Fibroblast of skin of back (primary cell): ENCODE measurements around the gene OR2V1.
"Not testable (repeated sequence)": the region's sequence is repeated elsewhere in the genome, so short reads cannot be mapped to it uniquely, and the experiment has no call there.

Experiments
- DNase-seq: peaks from one replicate; pipeline ENCODE4 v3.0.0-alpha.2; 2013

Gene OR2V1

DNA sequence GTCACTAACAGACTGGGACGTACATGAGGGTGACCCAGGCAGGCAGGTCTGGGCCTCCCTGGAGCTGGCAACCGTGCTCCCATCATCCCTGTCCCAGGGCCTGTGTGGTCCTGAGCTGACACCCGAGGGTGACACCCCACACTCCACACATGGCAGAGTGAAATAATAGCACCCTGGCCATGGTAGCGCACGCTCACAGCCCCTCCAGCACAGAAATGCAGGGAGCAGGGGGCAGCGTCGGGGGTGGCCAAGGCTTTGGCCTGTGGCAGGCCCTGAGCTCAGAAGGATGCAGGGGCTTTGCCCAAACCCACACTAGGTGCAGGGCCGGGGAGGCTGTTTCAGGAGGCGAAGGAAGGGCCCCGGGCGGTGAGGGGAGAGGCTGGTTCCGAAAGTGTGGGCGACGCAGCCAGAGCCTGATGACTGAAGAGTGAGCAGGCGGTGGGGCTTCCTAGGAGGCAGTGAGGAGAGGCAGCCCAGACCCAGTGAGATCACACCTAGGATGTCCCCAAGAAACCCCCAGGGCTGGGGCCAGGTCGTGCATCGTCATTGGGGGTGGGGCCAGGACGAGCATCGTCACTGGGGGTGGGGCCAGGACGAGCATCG lies 29.3 kb upstream of the OR2V1 start:
- DNase-seq, result peak; percentile 50

DNA sequence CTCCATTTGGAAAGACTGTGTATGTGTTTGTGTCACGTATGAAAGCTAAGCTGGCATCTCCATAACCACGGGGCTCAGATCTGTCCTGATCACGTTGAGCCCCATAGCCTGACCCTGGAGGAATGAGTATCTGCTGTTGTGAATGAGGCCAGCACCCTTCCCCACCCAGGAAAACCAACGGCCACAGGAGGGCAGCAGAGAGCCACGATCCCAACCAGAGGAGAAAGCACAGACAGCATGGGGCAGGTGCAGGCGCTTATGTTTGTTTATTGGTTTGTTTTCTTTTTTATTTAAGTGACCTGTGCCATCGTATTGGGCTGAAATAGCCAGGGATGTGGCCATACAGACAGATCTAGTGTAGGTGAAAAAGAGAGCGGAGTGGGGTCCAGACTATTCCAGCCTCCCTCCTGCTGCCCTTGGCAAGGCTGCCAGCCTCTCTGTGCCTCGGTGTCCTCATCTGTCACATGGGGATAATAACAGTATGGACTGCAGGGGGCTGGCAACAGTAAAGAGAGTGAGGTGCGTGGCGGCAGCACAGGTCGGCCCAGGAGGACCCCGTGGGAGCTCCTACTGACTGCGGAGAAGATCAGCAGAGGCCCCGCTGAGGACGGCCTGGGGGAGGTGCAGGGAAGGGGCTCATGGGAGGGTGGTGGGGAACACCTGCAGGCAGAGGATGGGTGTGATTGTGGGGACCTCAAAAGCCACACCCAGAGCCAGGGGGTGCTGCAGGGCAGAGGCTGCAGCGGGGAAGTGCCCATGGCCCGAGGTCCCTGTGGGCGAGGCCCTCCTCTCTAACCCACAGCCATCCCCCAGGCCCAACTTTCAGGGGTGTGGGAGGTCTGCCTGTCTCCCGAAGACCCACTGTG lies 28.6 kb upstream of the OR2V1 start:
- DNase-seq, result peak; percentile 74

DNA sequence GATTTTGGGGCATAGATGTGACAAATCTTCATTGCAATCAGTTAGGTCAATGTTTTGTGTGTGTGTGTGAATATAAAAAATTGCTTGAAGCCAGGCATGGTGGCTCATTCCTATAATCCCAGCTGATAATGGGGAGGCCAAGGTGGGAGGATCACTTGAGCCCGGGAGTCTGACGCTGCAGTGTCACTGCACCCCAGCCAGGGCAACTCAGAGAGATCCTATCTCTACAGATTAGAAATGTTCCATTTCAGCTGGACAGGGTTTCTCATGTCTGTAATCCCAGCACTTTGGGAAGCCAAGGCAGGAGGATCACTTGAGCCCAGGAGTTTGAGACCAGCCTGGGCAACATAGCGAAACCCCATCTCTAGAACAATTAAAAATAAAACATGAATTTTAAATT lies 27.9 kb upstream of the OR2V1 start:
- no peak for DNase-seq

GRCh38 chr5:181156758-181157157 lies 25.8 kb upstream of the OR2V1 start:
- no peak for DNase-seq

DNA sequence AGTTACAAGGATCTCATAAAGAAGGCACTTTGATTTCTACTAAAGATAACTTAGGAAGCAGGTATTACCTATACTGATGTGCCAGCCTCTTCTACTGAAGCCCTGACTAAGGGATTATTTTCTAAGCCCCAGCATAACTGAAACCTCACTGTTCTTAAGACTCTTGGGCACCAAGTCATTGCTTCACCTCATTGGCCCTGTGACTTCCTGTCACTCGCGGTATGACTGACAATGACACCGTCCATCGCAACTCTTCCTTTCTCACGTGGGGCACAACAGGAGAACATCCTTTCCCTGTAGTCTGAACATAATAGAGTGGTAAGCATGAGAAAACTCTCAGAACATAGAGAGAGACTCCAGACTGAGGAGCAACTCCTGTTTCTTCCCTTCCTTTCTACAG lies 22.8 kb upstream of the OR2V1 start:
- no peak for DNase-seq

- DNase-seq, result no peak
Measured at GRCh38 chr5:181152406-181152805, 21.4 kb upstream of the OR2V1 start.

- no peak for DNase-seq
Measured at GRCh38 chr5:181151146-181151545, 20.2 kb upstream of the OR2V1 start.

- DNase-seq, result no peak
Measured at GRCh38 chr5:181149806-181150733, 19.1 kb upstream of the OR2V1 start.

GRCh38 chr5:181149355-181149754 lies 18.4 kb upstream of the OR2V1 start:
- DNase-seq, result no peak

GRCh38 chr5:181146927-181147636 lies 16.1 kb upstream of the OR2V1 start, which contains the start of gene OR2V2:
OR2V2 (plus strand) TSS chr5:181147586; CDS start chr5:181154943, 7,357 bp downstream.
- not testable (repeated sequence) for DNase-seq

DNA sequence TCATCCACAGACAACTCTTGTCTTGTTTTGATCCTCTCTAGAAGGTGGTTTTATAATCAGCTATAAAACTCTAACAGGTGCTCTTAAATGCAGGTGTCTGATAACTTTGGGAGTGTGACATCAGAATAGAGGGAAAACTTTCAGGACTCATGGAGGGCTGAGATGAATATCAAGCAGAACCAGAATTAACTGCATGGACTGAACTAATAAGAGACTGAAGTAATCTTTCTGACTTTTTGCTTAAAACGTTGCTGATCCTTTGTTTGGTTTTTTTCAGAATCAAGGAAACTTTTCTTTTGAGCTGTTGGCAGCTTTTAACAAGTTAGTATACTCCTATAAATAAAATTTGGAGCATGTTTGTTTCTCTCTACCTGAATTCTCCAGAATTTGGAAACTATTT lies 14.2 kb upstream of the OR2V1 start:
- no peak for DNase-seq

GRCh38 chr5:181142054-181142453 lies 11.1 kb upstream of the OR2V1 start:
- no peak for DNase-seq

- DNase-seq, result no peak
Measured at GRCh38 chr5:181140766-181141165, 9.8 kb upstream of the OR2V1 start.

GRCh38 chr5:181138258-181138657 lies 7.3 kb upstream of the OR2V1 start:
- peak; percentile 16 for DNase-seq

DNA sequence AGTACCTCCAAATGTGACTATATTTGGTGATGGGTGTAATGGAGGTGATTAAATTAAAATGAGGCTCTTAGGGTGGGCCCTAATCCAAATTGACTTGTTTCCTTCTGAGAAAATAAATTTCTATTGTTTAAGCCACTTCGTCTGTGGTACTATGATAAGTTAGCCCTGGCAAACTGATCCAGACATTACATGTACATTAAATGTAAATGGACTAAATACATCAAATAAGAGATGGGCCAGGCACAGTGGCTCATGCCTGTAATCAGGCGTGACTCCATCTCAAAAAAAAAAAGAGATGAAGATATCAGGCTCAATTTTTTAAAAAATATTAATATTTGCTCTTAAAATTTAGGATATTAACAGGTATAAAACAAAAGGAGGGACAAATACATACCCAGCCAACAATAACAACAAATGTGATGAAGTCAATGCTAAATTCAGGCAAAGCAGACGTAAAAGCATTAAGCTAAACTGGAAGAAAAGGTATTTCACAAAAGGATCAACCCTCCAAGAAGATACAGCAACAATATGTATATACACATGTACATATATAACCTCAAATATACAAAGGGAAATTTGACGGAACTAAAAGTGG lies 5.5 kb upstream of the OR2V1 start:
- no peak for DNase-seq

- no peak for DNase-seq
Measured at GRCh38 chr5:181134259-181134658, 3.3 kb upstream of the OR2V1 start.

GRCh38 chr5:181133610-181134231 lies 2.8 kb upstream of the OR2V1 start:
- DNase-seq, result peak; percentile 75

- DNase-seq, result no peak
Measured at GRCh38 chr5:181133083-181133482, 2.1 kb upstream of the OR2V1 start.

DNA sequence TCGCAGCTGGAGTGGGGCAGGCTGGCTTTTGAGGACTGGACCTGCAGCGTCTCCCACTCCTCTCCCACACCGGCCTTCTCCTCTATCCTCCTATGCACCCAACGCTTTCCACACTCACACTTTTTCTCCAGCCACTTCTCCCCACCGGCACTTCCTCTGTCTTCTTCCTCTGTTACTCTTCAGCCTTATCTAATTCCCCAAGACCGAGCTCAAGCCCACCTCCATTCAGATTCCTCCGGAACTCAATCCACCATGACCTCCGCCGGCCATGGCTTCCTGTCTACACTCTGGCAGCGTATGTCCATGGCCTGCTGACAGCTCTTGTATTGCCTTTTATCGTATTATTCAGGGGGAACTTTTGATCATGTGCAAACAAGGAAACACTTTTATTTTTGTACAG lies 545 bp upstream of the OR2V1 start:
- no peak for DNase-seq

DNA sequence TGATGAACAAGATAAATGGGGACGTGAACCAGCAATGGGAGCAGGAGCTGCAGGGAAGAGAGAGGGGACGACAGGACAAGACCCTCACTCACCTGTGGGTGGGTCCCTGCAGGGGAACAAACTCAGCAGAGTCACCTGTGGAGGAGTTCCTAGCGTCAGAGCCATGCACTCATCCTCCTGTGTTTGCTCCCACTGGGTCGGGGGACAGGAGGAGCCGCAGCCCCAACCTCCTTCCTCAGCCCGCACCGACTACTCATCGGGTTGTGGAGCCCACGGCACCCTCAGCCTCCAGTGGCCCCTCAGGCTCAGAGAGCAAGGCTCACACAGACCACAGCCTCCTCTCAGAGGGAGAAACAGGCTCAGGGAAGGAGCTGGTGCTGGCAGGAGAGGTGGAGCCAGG lies 888 bp downstream of the OR2V1 start:
- not testable (repeated sequence) for DNase-seq

- no peak for DNase-seq
Measured at GRCh38 chr5:181129601-181130000, 1.4 kb downstream of the OR2V1 start.
